WTC11 (cell line): ENCODE data around the gene GAB2. TPM values are rescaled to one million over a fixed set of nuclear protein-coding genes. Genes with fewer than 3 reads are reported as not detected.

Experiments
- ATAC-seq: fragments of 200-7000 bp; cut with Tn5 transposase; 2 replicates; pipeline ENCODE4 v1.10.0; 2021; ENCODE audit warnings: mild to moderate bottlenecking, moderate library complexity
- CTCF ChIA-PET: fragments of 300-600 bp; sonication (Branson Sonifier 250); formaldehyde crosslinking; loops from one replicate; lab custom pipeline; 2021; ENCODE audit warnings: antibody characterized with exemption; lab: Charles Lee
- POLR2A ChIA-PET: fragments of 350-600 bp; sonication (Branson Sonifier 250); formaldehyde crosslinking; loops from one replicate; lab custom pipeline; 2021; ENCODE audit warnings: antibody characterized with exemption; lab: Charles Lee
- DNase-seq: peaks from one replicate; pipeline ENCODE4 v3.0.0; 2021; ENCODE audit warnings: low spot score
- H3K27ac Mint-ChIP-seq: 2 replicates; pipeline ENCODE4 v1.8.0; 2021; ENCODE audit warnings: mixed read lengths
- H3K27me3 Mint-ChIP-seq: 2 replicates; pipeline ENCODE4 v1.8.0; 2021; ENCODE audit warnings: low read depth, mild to moderate bottlenecking, moderate library complexity, mixed read lengths
- H3K36me3 Mint-ChIP-seq: 2 replicates; pipeline ENCODE4 v1.8.0; 2021; ENCODE audit warnings: mixed read lengths
- H3K4me1 Mint-ChIP-seq: 2 replicates; pipeline ENCODE4 v1.8.0; 2022; ENCODE audit warnings: mixed read lengths
- H3K4me3 Mint-ChIP-seq: 2 replicates; pipeline ENCODE4 v1.8.0; 2021; ENCODE audit warnings: mild to moderate bottlenecking, moderate library complexity, mixed read lengths
- H3K9me3 Mint-ChIP-seq: 2 replicates; pipeline ENCODE4 v1.8.0; 2021; ENCODE audit warnings: mixed read lengths
- ELF4 ChIP-seq: sonication (generic); formaldehyde crosslinking; IDR thresholded peaks from 2 replicates; pipeline ENCODE4 v1.8.1; 2022; ENCODE audit warnings: low read depth, mild to moderate bottlenecking, moderate library complexity, missing genetic modification reagents
- GABPB1 ChIP-seq: sonication (generic); formaldehyde crosslinking; IDR thresholded peaks from 2 replicates; pipeline ENCODE4 v1.8.1; 2023; ENCODE audit warnings: mild to moderate bottlenecking, missing genetic modification reagents
- SOX15 ChIP-seq: fragments of 250-450 bp; sonication (Bioruptor Pico); IDR thresholded peaks from 2 replicates; pipeline ENCODE4 v1.9.0; 2021; ENCODE audit warnings: mild to moderate bottlenecking
- ZNF232 ChIP-seq: sonication (generic); formaldehyde crosslinking; IDR thresholded peaks from 2 replicates; pipeline ENCODE4 v1.8.0; 2022; ENCODE audit warnings: mild to moderate bottlenecking, missing genetic modification reagents
- ZNF423 ChIP-seq: fragments of 250-450 bp; sonication (Bioruptor Pico); IDR thresholded peaks from 2 replicates; pipeline ENCODE4 v2.1.2; 2022; ENCODE audit warnings: mild to moderate bottlenecking, moderate library complexity
- total RNA-seq: library from RNA; stranded (reverse); gene quantifications from 3 replicates; pipeline ENCODE4 v1.2.3, GENCODE V29; 2021
- TF ChIP-seq, protein P1 (sequence below): sonication (generic); formaldehyde crosslinking; IDR thresholded peaks from 2 replicates; pipeline ENCODE4 v1.8.1; 2022; ENCODE audit warnings: low read depth, mild to moderate bottlenecking, moderate library complexity, missing genetic modification reagents, borderline replicate concordance
- TF ChIP-seq, protein P2 (sequence below): sonication (generic); formaldehyde crosslinking; IDR thresholded peaks from 2 replicates; pipeline ENCODE4 v1.8.1; 2023; ENCODE audit warnings: mild to moderate bottlenecking, missing genetic modification reagents, moderate library complexity
- TF ChIP-seq, protein P3 (sequence below): sonication (generic); formaldehyde crosslinking; IDR thresholded peaks from 2 replicates; pipeline ENCODE4 v1.8.0; 2022; ENCODE audit warnings: mild to moderate bottlenecking, missing genetic modification reagents
- TF ChIP-seq, protein P4 (sequence below): sonication (generic); formaldehyde crosslinking; IDR thresholded peaks from 2 replicates; pipeline ENCODE4 v1.8.0; 2022; ENCODE audit warnings: mild to moderate bottlenecking, missing genetic modification reagents
- TF ChIP-seq, protein P5 (sequence below): sonication (generic); formaldehyde crosslinking; IDR thresholded peaks from 2 replicates; pipeline ENCODE4 v1.8.0; 2023; ENCODE audit warnings: missing genetic modification reagents
- TF ChIP-seq, protein P6 (sequence below): sonication (generic); formaldehyde crosslinking; IDR thresholded peaks from 2 replicates; pipeline ENCODE4 v1.8.0; 2022; ENCODE audit warnings: missing genetic modification reagents

GAB2 gene
- total RNA-seq, 1 experiment from 2014 or later = 10.6 TPM

DNA sequence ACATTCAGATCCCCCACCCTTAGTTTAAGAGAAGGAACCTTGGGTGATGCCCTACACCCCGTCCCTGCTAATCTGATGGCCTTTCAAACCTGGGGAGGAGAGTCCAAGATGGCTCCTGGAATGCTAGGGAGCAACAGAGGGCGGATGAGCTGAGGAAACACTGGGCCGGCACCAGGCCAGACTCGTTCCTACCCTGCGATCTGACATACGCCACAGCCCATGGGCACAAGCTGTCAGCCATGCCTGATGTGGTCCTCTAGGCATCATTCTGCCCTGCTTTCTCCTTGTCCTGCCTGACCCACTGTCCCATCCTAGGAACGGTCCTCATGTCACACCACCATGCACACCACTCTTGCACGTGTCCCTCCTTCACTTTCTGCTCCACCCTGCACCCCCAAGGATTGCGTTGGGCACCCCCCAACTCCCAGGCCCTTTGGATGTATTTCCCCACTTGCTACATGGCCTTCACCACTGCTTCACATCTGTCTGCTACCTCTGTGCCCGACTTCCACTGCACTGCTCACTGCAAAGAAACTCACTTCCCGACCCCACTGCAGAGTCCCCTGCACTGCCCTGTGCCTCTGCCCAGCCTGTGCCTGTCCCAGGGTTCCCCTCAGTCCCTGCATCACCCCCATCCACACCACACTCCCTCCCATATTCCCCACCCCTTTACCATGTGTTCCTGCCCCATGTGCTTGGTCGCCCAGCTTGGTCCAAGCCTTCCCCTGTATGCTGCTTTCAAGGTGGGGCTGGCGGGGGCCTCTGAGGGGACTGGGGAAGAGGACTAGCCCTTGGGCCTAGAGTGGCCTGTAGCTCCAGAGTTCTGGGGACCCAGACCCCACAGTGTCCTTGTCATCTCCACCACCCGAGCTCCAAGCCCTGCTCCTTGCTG, 199.7 kb downstream of the GAB2 start (continued):
- TF ChIP-seq, protein P1, sequence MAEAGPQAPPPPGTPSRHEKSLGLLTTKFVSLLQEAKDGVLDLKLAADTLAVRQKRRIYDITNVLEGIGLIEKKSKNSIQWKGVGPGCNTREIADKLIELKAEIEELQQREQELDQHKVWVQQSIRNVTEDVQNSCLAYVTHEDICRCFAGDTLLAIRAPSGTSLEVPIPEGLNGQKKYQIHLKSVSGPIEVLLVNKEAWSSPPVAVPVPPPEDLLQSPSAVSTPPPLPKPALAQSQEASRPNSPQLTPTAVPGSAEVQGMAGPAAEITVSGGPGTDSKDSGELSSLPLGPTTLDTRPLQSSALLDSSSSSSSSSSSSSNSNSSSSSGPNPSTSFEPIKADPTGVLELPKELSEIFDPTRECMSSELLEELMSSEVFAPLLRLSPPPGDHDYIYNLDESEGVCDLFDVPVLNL = no peak
- TF ChIP-seq SOX15 (CRISPR knock-in tag) (no peak), ELF4 (CRISPR knock-in tag) (no peak)
- TF ChIP-seq, protein P2, sequence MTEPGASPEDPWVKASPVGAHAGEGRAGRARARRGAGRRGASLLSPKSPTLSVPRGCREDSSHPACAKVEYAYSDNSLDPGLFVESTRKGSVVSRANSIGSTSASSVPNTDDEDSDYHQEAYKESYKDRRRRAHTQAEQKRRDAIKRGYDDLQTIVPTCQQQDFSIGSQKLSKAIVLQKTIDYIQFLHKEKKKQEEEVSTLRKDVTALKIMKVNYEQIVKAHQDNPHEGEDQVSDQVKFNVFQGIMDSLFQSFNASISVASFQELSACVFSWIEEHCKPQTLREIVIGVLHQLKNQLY = no peak
- TF ChIP-seq, protein P3, sequence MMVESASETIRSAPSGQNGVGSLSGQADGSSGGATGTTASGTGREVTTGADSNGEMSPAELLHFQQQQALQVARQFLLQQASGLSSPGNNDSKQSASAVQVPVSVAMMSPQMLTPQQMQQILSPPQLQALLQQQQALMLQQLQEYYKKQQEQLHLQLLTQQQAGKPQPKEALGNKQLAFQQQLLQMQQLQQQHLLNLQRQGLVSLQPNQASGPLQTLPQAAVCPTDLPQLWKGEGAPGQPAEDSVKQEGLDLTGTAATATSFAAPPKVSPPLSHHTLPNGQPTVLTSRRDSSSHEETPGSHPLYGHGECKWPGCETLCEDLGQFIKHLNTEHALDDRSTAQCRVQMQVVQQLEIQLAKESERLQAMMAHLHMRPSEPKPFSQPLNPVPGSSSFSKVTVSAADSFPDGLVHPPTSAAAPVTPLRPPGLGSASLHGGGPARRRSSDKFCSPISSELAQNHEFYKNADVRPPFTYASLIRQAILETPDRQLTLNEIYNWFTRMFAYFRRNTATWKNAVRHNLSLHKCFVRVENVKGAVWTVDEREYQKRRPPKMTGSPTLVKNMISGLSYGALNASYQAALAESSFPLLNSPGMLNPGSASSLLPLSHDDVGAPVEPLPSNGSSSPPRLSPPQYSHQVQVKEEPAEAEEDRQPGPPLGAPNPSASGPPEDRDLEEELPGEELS = no peak

DNA sequence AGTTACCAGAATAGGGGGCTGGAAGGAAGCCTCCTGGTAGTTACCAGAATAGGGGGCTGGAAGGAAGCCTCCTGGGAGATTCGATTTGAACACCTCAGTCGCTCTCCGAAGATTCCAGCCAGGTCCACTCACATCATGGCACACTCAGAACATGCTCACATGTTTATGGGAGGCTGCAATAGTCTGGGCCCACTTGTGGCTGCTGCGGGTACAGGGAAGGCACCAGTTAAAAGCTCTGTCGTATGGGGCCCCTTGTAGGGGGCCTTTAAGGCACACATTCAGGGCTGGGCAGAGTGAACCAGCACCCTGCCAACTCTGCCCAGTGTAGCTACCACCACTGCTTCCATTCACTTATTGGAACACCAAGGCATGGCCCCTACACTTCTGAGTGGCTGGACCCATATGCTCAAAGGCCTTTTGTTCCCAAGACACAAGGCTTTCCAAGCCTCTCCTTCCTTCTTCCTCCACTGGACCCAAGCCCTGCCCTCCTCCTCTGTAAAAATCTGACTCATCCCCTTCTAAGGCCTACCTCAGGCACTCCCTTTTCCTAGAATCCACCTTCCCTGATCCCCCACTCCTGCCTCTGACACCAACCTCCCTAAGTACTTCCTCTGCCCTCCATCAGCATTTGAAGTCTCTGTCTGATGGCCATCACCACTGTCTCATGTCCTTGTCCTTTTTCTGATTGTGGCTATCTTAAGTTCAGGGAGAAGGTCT, 200.9 kb downstream of the GAB2 start:
- TF ChIP-seq, protein P4, sequence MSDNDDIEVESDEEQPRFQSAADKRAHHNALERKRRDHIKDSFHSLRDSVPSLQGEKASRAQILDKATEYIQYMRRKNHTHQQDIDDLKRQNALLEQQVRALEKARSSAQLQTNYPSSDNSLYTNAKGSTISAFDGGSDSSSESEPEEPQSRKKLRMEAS (CRISPR knock-in tag) = no peak
- POLR2A ChIA-PET = no interaction called here
- H3K27me3 Mint-ChIP-seq = no peaks in the 10 kb centered on the region
- DNase-seq (no peak), ATAC-seq (no peak)
- no peaks in the 10 kb centered on the region for H3K4me1 Mint-ChIP-seq
- no peak overlapping the region for H3K4me3 Mint-ChIP-seq
- no peak overlapping the region for H3K27ac Mint-ChIP-seq
- H3K9me3 Mint-ChIP-seq = no peaks in the 10 kb centered on the region
- peaks cover 11% of the 10 kb centered on the region; the same call in 1 of the 2 replicates for H3K36me3 Mint-ChIP-seq
- CTCF ChIA-PET = interaction anchor here (0.6 kb wide), 1 partner anchor 216 kb away, joined by 3 read pairs; no protein-coding TSS in a partner anchor

DNA sequence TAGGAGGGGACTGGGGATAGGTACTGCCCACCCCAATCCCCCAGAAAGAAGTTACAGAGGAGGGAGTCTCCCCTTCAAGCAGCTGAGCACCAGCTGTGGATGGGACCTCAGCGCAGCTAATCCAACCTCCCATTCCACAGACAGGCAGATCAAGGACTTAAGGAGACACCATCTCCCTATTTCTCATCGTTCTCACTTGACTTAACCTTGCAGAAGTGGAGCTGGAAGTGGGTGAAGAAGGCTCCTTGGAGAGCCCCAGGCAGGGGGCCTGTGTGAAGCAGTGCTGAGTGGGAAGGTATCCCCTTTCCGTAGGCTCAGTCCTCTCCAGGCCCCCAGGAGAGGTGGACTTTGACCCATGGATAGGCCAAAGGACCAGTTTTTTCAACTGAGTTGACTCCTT, 201.6 kb downstream of the GAB2 start:
- H3K9me3 Mint-ChIP-seq = no peaks in the 10 kb centered on the region
- no peaks in the 10 kb centered on the region for H3K27me3 Mint-ChIP-seq
- ChIA-PET CTCF (interaction anchor here (0.6 to 1.7 kb wide), 2 partner anchors 12 to 216 kb away, joined by 3 to 4 read pairs; no protein-coding TSS in a partner anchor), POLR2A (no interaction called here)
- TF ChIP-seq ZNF423 (no peak), ZNF232 (no peak), GABPB1 (CRISPR knock-in tag) (no peak)
- TF ChIP-seq, protein P5, sequence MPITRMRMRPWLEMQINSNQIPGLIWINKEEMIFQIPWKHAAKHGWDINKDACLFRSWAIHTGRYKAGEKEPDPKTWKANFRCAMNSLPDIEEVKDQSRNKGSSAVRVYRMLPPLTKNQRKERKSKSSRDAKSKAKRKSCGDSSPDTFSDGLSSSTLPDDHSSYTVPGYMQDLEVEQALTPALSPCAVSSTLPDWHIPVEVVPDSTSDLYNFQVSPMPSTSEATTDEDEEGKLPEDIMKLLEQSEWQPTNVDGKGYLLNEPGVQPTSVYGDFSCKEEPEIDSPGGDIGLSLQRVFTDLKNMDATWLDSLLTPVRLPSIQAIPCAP (CRISPR knock-in tag) = no peak
- TF ChIP-seq, protein P6, sequence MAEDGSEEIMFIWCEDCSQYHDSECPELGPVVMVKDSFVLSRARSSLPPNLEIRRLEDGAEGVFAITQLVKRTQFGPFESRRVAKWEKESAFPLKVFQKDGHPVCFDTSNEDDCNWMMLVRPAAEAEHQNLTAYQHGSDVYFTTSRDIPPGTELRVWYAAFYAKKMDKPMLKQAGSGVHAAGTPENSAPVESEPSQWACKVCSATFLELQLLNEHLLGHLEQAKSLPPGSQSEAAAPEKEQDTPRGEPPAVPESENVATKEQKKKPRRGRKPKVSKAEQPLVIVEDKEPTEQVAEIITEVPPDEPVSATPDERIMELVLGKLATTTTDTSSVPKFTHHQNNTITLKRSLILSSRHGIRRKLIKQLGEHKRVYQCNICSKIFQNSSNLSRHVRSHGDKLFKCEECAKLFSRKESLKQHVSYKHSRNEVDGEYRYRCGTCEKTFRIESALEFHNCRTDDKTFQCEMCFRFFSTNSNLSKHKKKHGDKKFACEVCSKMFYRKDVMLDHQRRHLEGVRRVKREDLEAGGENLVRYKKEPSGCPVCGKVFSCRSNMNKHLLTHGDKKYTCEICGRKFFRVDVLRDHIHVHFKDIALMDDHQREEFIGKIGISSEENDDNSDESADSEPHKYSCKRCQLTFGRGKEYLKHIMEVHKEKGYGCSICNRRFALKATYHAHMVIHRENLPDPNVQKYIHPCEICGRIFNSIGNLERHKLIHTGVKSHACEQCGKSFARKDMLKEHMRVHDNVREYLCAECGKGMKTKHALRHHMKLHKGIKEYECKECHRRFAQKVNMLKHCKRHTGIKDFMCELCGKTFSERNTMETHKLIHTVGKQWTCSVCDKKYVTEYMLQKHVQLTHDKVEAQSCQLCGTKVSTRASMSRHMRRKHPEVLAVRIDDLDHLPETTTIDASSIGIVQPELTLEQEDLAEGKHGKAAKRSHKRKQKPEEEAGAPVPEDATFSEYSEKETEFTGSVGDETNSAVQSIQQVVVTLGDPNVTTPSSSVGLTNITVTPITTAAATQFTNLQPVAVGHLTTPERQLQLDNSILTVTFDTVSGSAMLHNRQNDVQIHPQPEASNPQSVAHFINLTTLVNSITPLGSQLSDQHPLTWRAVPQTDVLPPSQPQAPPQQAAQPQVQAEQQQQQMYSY = no peak
- no peak overlapping the region for H3K27ac Mint-ChIP-seq
- peaks cover 8% of the 10 kb centered on the region; the same call in 1 of the 2 replicates for H3K36me3 Mint-ChIP-seq
- ATAC-seq (no peak), DNase-seq (no peak)
- H3K4me1 Mint-ChIP-seq = no peaks in the 10 kb centered on the region
- H3K4me3 Mint-ChIP-seq = no peak overlapping the region
